ENCODE data around the gene NR4A3.

DNA sequence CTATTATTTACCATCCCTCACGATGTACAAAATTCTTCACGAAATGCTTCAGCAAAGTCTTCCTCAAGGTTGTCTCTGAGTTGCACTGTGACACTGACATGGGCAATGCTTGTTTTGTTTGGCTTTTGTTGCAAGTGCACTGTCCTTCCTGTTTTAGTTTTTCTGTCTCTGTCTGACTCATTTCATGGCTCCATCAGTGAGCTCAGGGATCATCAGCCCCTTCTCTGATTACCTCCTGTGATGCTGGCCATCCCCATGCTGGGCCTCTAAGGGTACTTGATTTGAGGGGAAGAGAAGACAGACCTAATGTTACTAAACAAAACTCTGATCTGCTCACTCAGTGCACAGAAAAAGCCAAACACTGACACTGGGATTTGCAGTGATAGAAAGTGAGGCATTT, 47.2 kb downstream of the NR4A3 start:
- TF ChIP-seq, protein P1, sequence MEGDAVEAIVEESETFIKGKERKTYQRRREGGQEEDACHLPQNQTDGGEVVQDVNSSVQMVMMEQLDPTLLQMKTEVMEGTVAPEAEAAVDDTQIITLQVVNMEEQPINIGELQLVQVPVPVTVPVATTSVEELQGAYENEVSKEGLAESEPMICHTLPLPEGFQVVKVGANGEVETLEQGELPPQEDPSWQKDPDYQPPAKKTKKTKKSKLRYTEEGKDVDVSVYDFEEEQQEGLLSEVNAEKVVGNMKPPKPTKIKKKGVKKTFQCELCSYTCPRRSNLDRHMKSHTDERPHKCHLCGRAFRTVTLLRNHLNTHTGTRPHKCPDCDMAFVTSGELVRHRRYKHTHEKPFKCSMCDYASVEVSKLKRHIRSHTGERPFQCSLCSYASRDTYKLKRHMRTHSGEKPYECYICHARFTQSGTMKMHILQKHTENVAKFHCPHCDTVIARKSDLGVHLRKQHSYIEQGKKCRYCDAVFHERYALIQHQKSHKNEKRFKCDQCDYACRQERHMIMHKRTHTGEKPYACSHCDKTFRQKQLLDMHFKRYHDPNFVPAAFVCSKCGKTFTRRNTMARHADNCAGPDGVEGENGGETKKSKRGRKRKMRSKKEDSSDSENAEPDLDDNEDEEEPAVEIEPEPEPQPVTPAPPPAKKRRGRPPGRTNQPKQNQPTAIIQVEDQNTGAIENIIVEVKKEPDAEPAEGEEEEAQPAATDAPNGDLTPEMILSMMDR (conservative IDR thresholded peaks at IDR 0.05; ENCODE audit: low read length): no peak
- TF ChIP-seq EZH2phosphoT487 (IDR thresholded peaks at IDR 0.05; ENCODE audit: borderline replicate concordance): no peak

All from Loucy (cell line).